ENCODE measurements around the gene JUNB. TPM values are rescaled to one million over a fixed set of nuclear protein-coding genes. Genes with fewer than 3 reads are reported as not detected.

The JUNB gene
- total and polyA plus RNA-seq, 2 of the 4 experiments (the other 2 are of a cell fraction): 20.8 to 109 TPM

- peak overlapping the region; percentile 77 for H4K5ac ChIP-seq (ENCODE audit: low read depth, low read length)
- no peaks in the 10 kb centered on the region for H3K27me3 ChIP-seq (ENCODE audit: control insufficient read depth, insufficient read depth, low read length)
- DNase-seq: no peak
- no peaks in the 10 kb centered on the region for H3K36me3 ChIP-seq (ENCODE audit: control insufficient read depth, insufficient read depth, low read length)
- peak overlapping the region; percentile 88 for H2BK120ac ChIP-seq (ENCODE audit: low read depth, low read length)
- H2BK15ac ChIP-seq (ENCODE audit: low read depth, low read length): no peak overlapping the region
- H3K4me1 ChIP-seq (ENCODE audit: control insufficient read depth, insufficient read depth, low read length): peaks cover 51% of the 10 kb centered on the region
- H2AFZ ChIP-seq (replicated peaks; ENCODE audit: low read length, poor library complexity): peak overlapping the region; percentile 86
- peak overlapping the region; percentile 80 for H3K4ac ChIP-seq (ENCODE audit: low read depth, low read length)
- H3K9me3 ChIP-seq (ENCODE audit: control insufficient read depth, insufficient read depth, low read length): no peaks in the 10 kb centered on the region
- H3K18ac ChIP-seq (ENCODE audit: low read depth, low read length): peak overlapping the region; percentile 29; the same call in 1 of the 2 replicates
- intact Hi-C loops (cut with micrococcal nuclease): no loop called here
- H3K4me2 ChIP-seq (ENCODE audit: low read depth, low read length): no peak overlapping the region
- no peak overlapping the region for H3K4me3 ChIP-seq (ENCODE audit: insufficient read depth, low read depth, low read length)
- dilution Hi-C loops (cut with HindIII; ENCODE audit: low sequenced_read_pairs, unreplicated experiment): no loop called here
- H3K23ac ChIP-seq (ENCODE audit: low read depth, low read length): 0 out of 2 replicates have a peak overlapping the region, but pooled peaks have one; percentile 48
- H3K9ac ChIP-seq (ENCODE audit: low read depth, low read length): no peak overlapping the region
- H3K27ac ChIP-seq (ENCODE audit: insufficient read depth, low read length): peak overlapping the region; percentile 7; the same call in 1 of the 2 replicates
- ATAC-seq (ENCODE audit: low read depth): no peak
- no TSS peak for BruUV-seq (replicated peaks)
- H3K56ac ChIP-seq (ENCODE audit: extremely low read depth, insufficient read depth, low read length): no peak overlapping the region
- H2BK5ac ChIP-seq (ENCODE audit: low read depth, low read length, poor library complexity, severe bottlenecking): peak overlapping the region; percentile 95
- ChIA-PET POLR2A (ENCODE audit: unreplicated experiment) (no interaction called here), CTCF (interaction anchor here (0.6 kb wide), 1 partner anchor 9 kb away, joined by 3 read pairs; no protein-coding TSS in a partner anchor)
- peaks cover 25% of the 10 kb centered on the region for H3K9me1 ChIP-seq (ENCODE audit: insufficient read depth, low read length)
- H2AK5ac ChIP-seq (ENCODE audit: low read depth, low read length): 0 out of 2 replicates have a peak overlapping the region, but pooled peaks have one; percentile 8
- H4K20me1 ChIP-seq (ENCODE audit: insufficient read depth, low read length): peaks cover 3% of the 10 kb centered on the region; the same call in 1 of the 2 replicates
- peak overlapping the region; percentile 3 to 79; a peak in 3 of 4 replicates for H4K8ac ChIP-seq (ENCODE audit: low read depth in 2 of 2, low read length in 2 of 2)
- H2BK20ac ChIP-seq (ENCODE audit: low read depth, low read length): peak overlapping the region; percentile 5; the same call in 1 of the 2 replicates
- H2AK9ac ChIP-seq (replicated peaks; ENCODE audit: low read depth, low read length, poor library complexity): peak overlapping the region; percentile 73
- in situ Hi-C loops (cut with MboI; ENCODE audit: low sequenced_read_pairs): loop anchor here (25.0 kb wide), 1 partner anchor 1051 kb away; no protein-coding TSS in a partner anchor
- peaks cover 0 to 40% of the 10 kb centered on the region in 2 experiments; a peak in 2 of 4 replicates for H3K79me1 ChIP-seq (ENCODE audit: low read depth in 1 of 2, low read length in 2 of 2)
- no peak for TF ChIP-seq RFX5 (IDR thresholded peaks at IDR 0.05; ENCODE audit: low read depth, low read length)
- peak; percentile 23; the same call in 1 of the 2 replicates for TF ChIP-seq POLR2A (IDR thresholded peaks at IDR 0.05; ENCODE audit: low read depth, low read length)
- peak overlapping the region; percentile 40; the same call in 1 of the 2 replicates for H4K91ac ChIP-seq (ENCODE audit: insufficient read depth, low read depth, low read length)
- no peak overlapping the region; the same call in 1 of the 2 replicates for H3K14ac ChIP-seq (replicated peaks; ENCODE audit: low read depth, low read length)
- 60% methylated on average over 12 of the region's 18 CpGs; no CpG with 5 or more reads in 1 of the 2 experiments for WGBS, 2 experiments (ENCODE audit: extremely low coverage in 2 of 2, insufficient read length in 1 of 2)
Measured at GRCh38 chr19:12786141-12786870, 5.0 kb upstream of the JUNB start.

Measured in IMR-90 (cell line).